Astrocyte of the spinal cord (primary cell): Measurements from ENCODE around the gene DDOST.

Source experiments
- DNase-seq: peaks from one replicate; pipeline ENCODE4 v3.0.0; 2011; ENCODE audit warnings: low read depth, low spot score
- H3K4me3 ChIP-seq: 2 replicates; pipeline ENCODE4 v1.5.1; 2011; ENCODE audit warnings: low read depth, mild to moderate bottlenecking, low read length, moderate library complexity
- CTCF ChIP-seq: IDR thresholded peaks from 2 replicates; pipeline ENCODE4 v1.5.1; 2012; ENCODE audit warnings: low read depth, mild to moderate bottlenecking, low read length, inconsistent platforms
- in situ Hi-C: cut with HindIII; loops from 2 replicates; pipeline ENCODE4 v1.10.0; 2017; ENCODE audit warnings: low sequenced_read_pairs

The DDOST gene

GRCh38 chr1:20657024-20657423 is 4.1 kb downstream of the DDOST start:
- in situ Hi-C loops: no loop called here
- DNase-seq: no peak
- no peak for TF ChIP-seq CTCF
- H3K4me3 ChIP-seq: no peak overlapping the region

GRCh38 chr1:20654104-20654690 is 7.0 kb downstream of the DDOST start:
- DNase-seq: peak; percentile 4
- TF ChIP-seq CTCF: no peak
- in situ Hi-C loops: no loop called here
- H3K4me3 ChIP-seq: no peak overlapping the region

GRCh38 chr1:20652300-20652699 is 8.9 kb downstream of the DDOST start:
- TF ChIP-seq CTCF: no peak
- no peak overlapping the region for H3K4me3 ChIP-seq
- in situ Hi-C loops: no loop called here
- DNase-seq: no peak

- no peak for DNase-seq
- TF ChIP-seq CTCF: no peak
- in situ Hi-C loops: no loop called here
- no peak overlapping the region for H3K4me3 ChIP-seq
Observed at GRCh38 chr1:20648946-20649345, 12.2 kb downstream of the DDOST start.

GRCh38 chr1:20648438-20648837 is 12.7 kb downstream of the DDOST start:
- no peak overlapping the region for H3K4me3 ChIP-seq
- in situ Hi-C loops: no loop called here
- TF ChIP-seq CTCF: no peak
- DNase-seq: no peak

GRCh38 chr1:20645414-20645813 is 15.8 kb downstream of the DDOST start:
- TF ChIP-seq CTCF: no peak
- DNase-seq: no peak
- H3K4me3 ChIP-seq: no peak overlapping the region
- in situ Hi-C loops: no loop called here

- no peak for TF ChIP-seq CTCF
- in situ Hi-C loops: no loop called here
- no peak for DNase-seq
- no peak overlapping the region for H3K4me3 ChIP-seq
Observed at GRCh38 chr1:20644416-20644815, 16.8 kb downstream of the DDOST start.
